IMR-90 (cell line): Measurements from ENCODE around the gene DCTN2.

Experiments
- BHLHE40 ChIP-seq: fragments of 150-350 bp; IDR thresholded peaks from 2 replicates; pipeline ENCODE4 v1.6.1; 2016; ENCODE audit warnings: mild to moderate bottlenecking, low read depth, low read length
- CEBPB ChIP-seq: IDR thresholded peaks from 2 replicates; pipeline ENCODE4 v1.6.1; 2012; ENCODE audit warnings: low read depth, low read length, improper control_type of control experiment
- FOS ChIP-seq: fragments of 150-350 bp; IDR thresholded peaks from 2 replicates; pipeline ENCODE4 v1.6.1; 2016; ENCODE audit warnings: low read depth, low read length
- MAFK ChIP-seq: IDR thresholded peaks from 2 replicates; pipeline ENCODE4 v1.6.1; 2012; ENCODE audit warnings: low read depth, low read length, improper control_type of control experiment
- MAZ ChIP-seq: IDR thresholded peaks from 2 replicates; pipeline ENCODE4 v1.6.1; 2012; ENCODE audit warnings: low read depth, mild to moderate bottlenecking, low read length, improper control_type of control experiment, moderate library complexity, borderline replicate concordance
- NFE2L2 ChIP-seq: fragments of 150-350 bp; IDR thresholded peaks from 2 replicates; pipeline ENCODE4 v1.6.1; 2016; ENCODE audit warnings: low read depth, mild to moderate bottlenecking, low read length
- POLR2A ChIP-seq: IDR thresholded peaks from 2 replicates; pipeline ENCODE4 v1.6.1; 2012; ENCODE audit warnings: mild to moderate bottlenecking, low read depth, low read length
- RAD21 ChIP-seq: IDR thresholded peaks from 2 replicates; pipeline ENCODE4 v1.6.1; 2012; ENCODE audit warnings: low read length, improper control_type of control experiment
- RCOR1 ChIP-seq: IDR thresholded peaks from 2 replicates; pipeline ENCODE4 v1.6.1; 2012; ENCODE audit warnings: mild to moderate bottlenecking, low read length, improper control_type of control experiment; ENCODE audit not compliant: insufficient replicate concordance
- TF ChIP-seq, protein P1 (sequence below): conservative IDR thresholded peaks from 2 replicates; pipeline ENCODE4 v1.5.1; 2012; ENCODE audit warnings: mild to moderate bottlenecking, low read depth, low read length, improper control_type of control experiment

DNA sequence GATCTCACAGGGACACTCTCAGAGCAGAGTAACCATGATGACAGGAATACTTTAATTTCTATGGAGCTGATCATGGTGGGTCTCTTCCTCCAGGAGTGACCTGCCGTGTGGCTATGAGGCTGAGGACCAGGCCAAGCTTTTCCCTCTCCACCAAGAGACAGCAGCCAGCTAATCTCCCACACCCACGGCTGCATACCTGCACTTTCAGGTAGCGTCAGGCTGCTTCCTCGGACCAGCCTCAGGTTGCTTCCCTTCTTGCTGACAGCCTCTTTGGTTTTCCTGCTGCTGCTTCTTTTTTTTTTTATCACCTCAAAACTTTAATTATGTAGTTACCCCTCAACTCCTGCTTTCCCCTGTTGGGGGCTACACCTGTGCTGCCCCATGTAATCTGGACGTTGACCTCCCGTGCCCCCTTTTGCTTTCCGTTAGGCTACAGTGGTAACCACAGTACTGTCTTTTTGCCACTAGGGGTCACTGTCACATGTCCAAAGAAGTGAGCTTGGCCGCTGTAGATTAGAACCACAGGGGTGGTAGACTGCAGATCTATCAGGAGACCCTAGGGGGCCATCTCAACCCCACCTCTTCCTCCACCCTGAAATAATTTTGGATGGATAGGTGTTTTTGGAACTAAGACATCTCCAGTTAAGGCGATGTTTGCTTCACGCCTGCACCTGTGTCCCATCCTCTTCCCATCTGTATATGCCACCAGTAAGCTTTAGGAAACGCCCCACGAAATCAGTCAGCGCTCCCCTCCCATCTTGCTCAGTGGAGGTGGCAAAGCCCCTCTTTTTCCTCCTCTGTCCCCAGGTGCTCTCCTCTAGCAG lies 36.2 kb upstream of the DCTN2 start:
- TF ChIP-seq FOS (no peak), POLR2A (no peak), CEBPB (no peak), MAZ (no peak), RCOR1 (no peak), RAD21 (peak; percentile 91), MAFK (no peak), BHLHE40 (no peak), NFE2L2 (no peak)
- TF ChIP-seq, protein P1, sequence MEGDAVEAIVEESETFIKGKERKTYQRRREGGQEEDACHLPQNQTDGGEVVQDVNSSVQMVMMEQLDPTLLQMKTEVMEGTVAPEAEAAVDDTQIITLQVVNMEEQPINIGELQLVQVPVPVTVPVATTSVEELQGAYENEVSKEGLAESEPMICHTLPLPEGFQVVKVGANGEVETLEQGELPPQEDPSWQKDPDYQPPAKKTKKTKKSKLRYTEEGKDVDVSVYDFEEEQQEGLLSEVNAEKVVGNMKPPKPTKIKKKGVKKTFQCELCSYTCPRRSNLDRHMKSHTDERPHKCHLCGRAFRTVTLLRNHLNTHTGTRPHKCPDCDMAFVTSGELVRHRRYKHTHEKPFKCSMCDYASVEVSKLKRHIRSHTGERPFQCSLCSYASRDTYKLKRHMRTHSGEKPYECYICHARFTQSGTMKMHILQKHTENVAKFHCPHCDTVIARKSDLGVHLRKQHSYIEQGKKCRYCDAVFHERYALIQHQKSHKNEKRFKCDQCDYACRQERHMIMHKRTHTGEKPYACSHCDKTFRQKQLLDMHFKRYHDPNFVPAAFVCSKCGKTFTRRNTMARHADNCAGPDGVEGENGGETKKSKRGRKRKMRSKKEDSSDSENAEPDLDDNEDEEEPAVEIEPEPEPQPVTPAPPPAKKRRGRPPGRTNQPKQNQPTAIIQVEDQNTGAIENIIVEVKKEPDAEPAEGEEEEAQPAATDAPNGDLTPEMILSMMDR, result peak; percentile 99
